H9 (cell line): ENCODE measurements around the gene KLKB1. TPM values are rescaled to one million over a fixed set of nuclear protein-coding genes. Genes with fewer than 3 reads are reported as not detected.

Experiments used
- DNase-seq: peaks from one replicate; pipeline ENCODE4 v3.0.0-alpha.2; 2017
- H2AFZ ChIP-seq: one replicate; pipeline ENCODE4 v1.6.1; 2013; ENCODE audit warnings: mild to moderate bottlenecking, low read length, control low read depth, moderate library complexity
- H2AK5ac ChIP-seq: 2 replicates; pipeline ENCODE4 v1.6.1; 2013; ENCODE audit warnings: low read length, control low read depth, mixed read lengths; ENCODE audit not compliant: insufficient read length
- H2BK120ac ChIP-seq: one replicate; pipeline ENCODE4 v1.6.1; 2013; ENCODE audit warnings: low read depth, mild to moderate bottlenecking, low read length, control low read depth, inconsistent platforms; ENCODE audit not compliant: poor library complexity, severe bottlenecking
- H2BK12ac ChIP-seq: 2 replicates; pipeline ENCODE4 v1.6.1; 2013; ENCODE audit warnings: low read length, control low read depth, mixed read lengths, low read depth; ENCODE audit not compliant: insufficient read length
- H2BK15ac ChIP-seq: 2 replicates; pipeline ENCODE4 v1.6.1; 2013; ENCODE audit warnings: low read depth, low read length, control low read depth
- H2BK20ac ChIP-seq: one replicate; pipeline ENCODE4 v1.6.1; 2013; ENCODE audit warnings: low read depth, mild to moderate bottlenecking, low read length, control low read depth, inconsistent platforms; ENCODE audit not compliant: poor library complexity, severe bottlenecking
- H2BK5ac ChIP-seq: 2 replicates; pipeline ENCODE4 v1.6.1; 2013; ENCODE audit warnings: low read length, control low read depth, mixed read lengths; ENCODE audit not compliant: insufficient read length
- H3K14ac ChIP-seq: 2 replicates; pipeline ENCODE4 v1.6.1; 2013; ENCODE audit warnings: low read length, control low read depth; ENCODE audit not compliant: insufficient read depth
- H3K18ac ChIP-seq: 2 replicates; pipeline ENCODE4 v1.6.1; 2013; ENCODE audit warnings: low read depth, mild to moderate bottlenecking, mixed read lengths, low read length, control low read depth; ENCODE audit not compliant: insufficient read length
- H3K23ac ChIP-seq: 2 replicates; pipeline ENCODE4 v1.6.1; 2013; ENCODE audit warnings: low read length, control low read depth, mixed read lengths, low read depth; ENCODE audit not compliant: insufficient read length
- H3K23me2 ChIP-seq: 2 replicates; pipeline ENCODE4 v1.6.1; 2013; ENCODE audit warnings: low read depth, mild to moderate bottlenecking, mixed read lengths, low read length, control low read depth; ENCODE audit not compliant: insufficient read length, poor library complexity, severe bottlenecking
- H3K27ac ChIP-seq: 2 replicates; pipeline ENCODE4 v1.5.1; 2013; ENCODE audit warnings: low read length, control low read depth, mixed read lengths, low read depth; ENCODE audit not compliant: insufficient read length
- H3K27me3 ChIP-seq: 2 replicates; pipeline ENCODE4 v1.6.1; 2013; ENCODE audit warnings: low read length, control low read depth, inconsistent platforms; ENCODE audit not compliant: insufficient read depth
- H3K4ac ChIP-seq: 2 replicates; pipeline ENCODE4 v1.6.1; 2013; ENCODE audit warnings: low read depth, mild to moderate bottlenecking, control low read depth, inconsistent platforms, low read length, moderate library complexity
- H3K4me1 ChIP-seq: 2 replicates; pipeline ENCODE4 v1.6.1; 2013; ENCODE audit warnings: low read length, control low read depth, inconsistent platforms; ENCODE audit not compliant: insufficient read depth
- H3K4me2 ChIP-seq: 2 replicates; pipeline ENCODE4 v1.6.1; 2013; ENCODE audit warnings: low read length, control low read depth, mixed read lengths; ENCODE audit not compliant: insufficient read length, insufficient read depth
- H3K56ac ChIP-seq: 2 replicates; pipeline ENCODE4 v1.6.1; 2013; ENCODE audit warnings: low read depth, mild to moderate bottlenecking, mixed read lengths, low read length, control low read depth; ENCODE audit not compliant: insufficient read length
- H3K79me1 ChIP-seq: 2 replicates; pipeline ENCODE4 v1.6.1; 2013; ENCODE audit warnings: low read depth, mild to moderate bottlenecking, moderate library complexity, low read length, control low read depth, inconsistent platforms; ENCODE audit not compliant: insufficient read depth, poor library complexity, severe bottlenecking
- H3K79me2 ChIP-seq: 2 replicates; pipeline ENCODE4 v1.6.1; 2013; ENCODE audit warnings: low read length, control low read depth, inconsistent platforms; ENCODE audit not compliant: insufficient read depth
- H3K9ac ChIP-seq: 2 replicates; pipeline ENCODE4 v1.6.1; 2013; ENCODE audit warnings: low read length, control low read depth, mixed read lengths; ENCODE audit not compliant: insufficient read length; ENCODE audit errors: extremely low read depth
- H3K9me3 ChIP-seq: one replicate; pipeline ENCODE4 v1.6.1; 2013; ENCODE audit warnings: low read depth, low read length, inconsistent platforms; ENCODE audit not compliant: control insufficient read depth
- H3T11ph ChIP-seq: one replicate; pipeline ENCODE4 v1.6.1; 2013; ENCODE audit warnings: mild to moderate bottlenecking, low read length, control low read depth, inconsistent platforms
- H4K20me1 ChIP-seq: one replicate; pipeline ENCODE4 v1.6.1; 2013; ENCODE audit not compliant: control insufficient read depth, insufficient read length, insufficient read depth
- H4K5ac ChIP-seq: 2 replicates; pipeline ENCODE4 v1.6.1; 2013; ENCODE audit warnings: low read depth, mild to moderate bottlenecking, mixed read lengths, low read length, control low read depth; ENCODE audit not compliant: insufficient read length
- H4K8ac ChIP-seq: replicated peaks from 2 replicates; pipeline ENCODE4 v1.6.1; 2013; ENCODE audit warnings: low read length, control low read depth, mixed read lengths, low read depth; ENCODE audit not compliant: insufficient read length
- H4K91ac ChIP-seq: 2 replicates; pipeline ENCODE4 v1.6.1; 2013; ENCODE audit warnings: low read depth, mild to moderate bottlenecking, moderate library complexity, mixed read lengths, low read length, control low read depth; ENCODE audit not compliant: insufficient read length
- H3K27ac Mint-ChIP-seq, 3 experiments: 2 replicates in 2 of 3; 3 replicates in 1 of 3; pipeline ENCODE4 v1.8.0; 2020 to 2021; ENCODE audit warnings: mixed read lengths in 3 of 3, mild to moderate bottlenecking in 1 of 3, moderate library complexity in 1 of 3
- H3K27me3 Mint-ChIP-seq: 2 replicates; pipeline ENCODE4 v1.8.0; 2021; ENCODE audit warnings: low read depth, mild to moderate bottlenecking, moderate library complexity, mixed read lengths
- H3K36me3 Mint-ChIP-seq, 3 experiments: 2 replicates in 2 of 3; 3 replicates in 1 of 3; pipeline ENCODE4 v1.8.0; 2020 to 2021; ENCODE audit warnings: low read depth in 3 of 3, mixed read lengths in 3 of 3; ENCODE audit not compliant: insufficient read depth in 1 of 3
- H3K4me1 Mint-ChIP-seq, 2 experiments: 2 replicates each; pipeline ENCODE4 v1.8.0; 2020; ENCODE audit warnings: mixed read lengths in 2 of 2
- H3K4me3 Mint-ChIP-seq, 2 experiments: 2 replicates in 1 of 2; 3 replicates in 1 of 2; pipeline ENCODE4 v1.8.0; 2020 to 2021; ENCODE audit warnings: mild to moderate bottlenecking in 2 of 2, mixed read lengths in 2 of 2, moderate library complexity in 1 of 2
- H3K9me3 Mint-ChIP-seq, 2 experiments: 2 replicates in 1 of 2; 3 replicates in 1 of 2; pipeline ENCODE4 v1.8.0; 2020; ENCODE audit warnings: mild to moderate bottlenecking in 2 of 2, mixed read lengths in 2 of 2, moderate library complexity in 1 of 2
- CTCF ChIP-seq: fragments of 200-600 bp; sonication (generic); conservative IDR thresholded peaks from 3 replicates; pipeline ENCODE4 v1.8.0; 2021; ENCODE audit warnings: antibody characterized with exemption, mild to moderate bottlenecking
- WGBS: extraction: QIAGEN DNeasy Blood & Tissue Kit; methylation state at CpG from one replicate; pipeline ENCODE4 v1.1.7; 2013; ENCODE audit warnings: missing lambda C conversion rate, low lambda C conversion rate, mixed read lengths; ENCODE audit not compliant: insufficient read length; ENCODE audit errors: extremely low coverage; 5-methylcytosine and 5-hydroxymethylcytosine counted together
- total RNA-seq: library from RNA; stranded (reverse); gene quantifications from 2 replicates; pipeline ENCODE4 v1.2.1, GENCODE V29; 2021

The KLKB1 gene
- total RNA-seq, 1 experiment from 2014 or later: 21.8 TPM

- H3K27me3 Mint-ChIP-seq: peaks cover 11% of the 10 kb centered on the region
- Histone ChIP-seq H2BK15ac (no peak overlapping the region), H4K20me1 (no peaks in the 10 kb centered on the region), H2AK5ac (no peak overlapping the region), H4K5ac (no peak overlapping the region), H2AFZ (no peak overlapping the region), H3K4ac (no peak overlapping the region), H3K4me1 (peaks cover 2% of the 10 kb centered on the region; the same call in 1 of the 2 replicates), H3K79me1 (no peaks in the 10 kb centered on the region), H3K79me2 (no peaks in the 10 kb centered on the region), H3K23me2 (no peaks in the 10 kb centered on the region), H3K23ac (no peak overlapping the region), H3K9ac (no peak overlapping the region), H2BK12ac (no peak overlapping the region), H3K27ac (no peak overlapping the region), H3K14ac (no peak overlapping the region), H2BK120ac (no peak overlapping the region), H2BK5ac (no peak overlapping the region), H4K8ac (no peak overlapping the region), H3K18ac (no peak overlapping the region), H2BK20ac (no peak overlapping the region), H3K4me2 (no peak overlapping the region), H3K27me3 (no peaks in the 10 kb centered on the region), H3K9me3 (no peaks in the 10 kb centered on the region), H3K56ac (no peak overlapping the region), H3T11ph (no peak overlapping the region), H4K91ac (no peak overlapping the region)
- H3K4me1 Mint-ChIP-seq: peaks cover 8 to 27% of the 10 kb centered on the region in 2 experiments
- no peak overlapping the region; a peak in 1 of 7 replicates for H3K27ac Mint-ChIP-seq
- DNase-seq: no peak
- WGBS: no CpG with 5 or more reads among the region's 4 CpGs
- TF ChIP-seq CTCF: no peak
- no peak overlapping the region for H3K4me3 Mint-ChIP-seq
- no peaks in the 10 kb centered on the region; a peak in 1 of 7 replicates for H3K36me3 Mint-ChIP-seq
- peaks cover 3 to 4% of the 10 kb centered on the region in 2 experiments; a peak in 2 of 5 replicates for H3K9me3 Mint-ChIP-seq
These were observed 69.2 kb downstream of the KLKB1 start for GRCh38 chr4:186296481-186296880.
